HG02642 (cell line): Measurements from ENCODE around the gene IRGQ.
A peak's percentile ranks its signal among the peaks of the same experiment; 100 is the strongest.
"Not testable (repeated sequence)": the region's sequence is repeated elsewhere in the genome, so short reads cannot be mapped to it uniquely, and the experiment has no call there.

Experiments used
- ATAC-seq: cut with Tn5 transposase; IDR thresholded peaks from one replicate; pipeline ENCODE4 v1.9.1; 2021; ENCODE audit warnings: mild to moderate bottlenecking; ENCODE audit not compliant: unreplicated experiment, poor library complexity

Gene IRGQ

DNA sequence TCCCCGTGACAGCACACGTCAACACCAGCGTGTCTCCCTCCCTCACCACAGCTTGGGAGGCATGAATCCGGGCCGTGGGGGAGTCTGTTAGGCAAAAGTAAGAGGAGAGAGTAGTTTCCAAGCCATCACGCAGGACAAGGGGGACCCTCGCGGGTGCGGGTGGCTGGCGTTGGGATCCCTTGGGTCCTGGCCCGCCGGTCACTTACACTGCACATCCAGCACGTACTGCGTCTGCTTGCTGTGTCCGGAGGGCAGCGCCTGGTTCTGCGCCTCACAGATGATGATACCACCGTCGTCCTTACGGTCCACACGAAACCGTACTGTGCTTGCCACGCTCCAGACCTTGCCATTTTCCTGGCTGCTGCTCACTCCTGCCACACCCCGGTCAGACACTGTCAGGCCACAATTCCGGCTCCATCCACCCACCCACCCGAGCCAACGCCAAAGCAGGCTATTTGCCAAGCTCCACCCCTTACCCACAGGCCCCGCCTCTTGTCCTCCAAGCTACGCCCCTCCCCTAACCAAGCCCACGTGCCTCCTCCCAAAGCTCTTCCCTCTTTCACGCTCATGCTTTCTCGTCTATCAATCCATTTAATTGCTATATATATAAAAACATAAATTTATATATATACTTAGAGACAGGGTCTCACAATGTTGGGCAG is 30.1 kb upstream of the IRGQ start:
- no peak for ATAC-seq

DNA sequence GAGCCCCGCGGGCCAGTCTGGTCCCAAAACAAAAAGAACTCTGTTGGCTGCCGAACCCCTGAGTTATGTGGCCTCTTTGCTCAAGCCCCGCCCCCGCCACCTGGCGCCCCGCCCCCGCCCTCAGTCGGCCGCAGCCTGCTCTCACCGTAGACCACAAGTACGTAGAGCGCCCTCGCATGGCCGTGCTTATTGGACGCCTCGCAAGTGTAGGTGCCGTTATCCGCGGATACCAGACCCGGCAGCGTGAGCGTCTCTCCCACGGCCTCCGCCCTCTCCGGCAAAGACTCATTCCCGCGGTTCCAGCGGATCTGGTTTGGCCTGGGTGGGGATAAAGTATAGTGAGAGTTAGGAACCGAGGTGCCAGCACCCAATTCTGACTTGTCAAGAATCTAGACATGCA is 29.0 kb upstream of the IRGQ start:
- ATAC-seq: peak; percentile 51

DNA sequence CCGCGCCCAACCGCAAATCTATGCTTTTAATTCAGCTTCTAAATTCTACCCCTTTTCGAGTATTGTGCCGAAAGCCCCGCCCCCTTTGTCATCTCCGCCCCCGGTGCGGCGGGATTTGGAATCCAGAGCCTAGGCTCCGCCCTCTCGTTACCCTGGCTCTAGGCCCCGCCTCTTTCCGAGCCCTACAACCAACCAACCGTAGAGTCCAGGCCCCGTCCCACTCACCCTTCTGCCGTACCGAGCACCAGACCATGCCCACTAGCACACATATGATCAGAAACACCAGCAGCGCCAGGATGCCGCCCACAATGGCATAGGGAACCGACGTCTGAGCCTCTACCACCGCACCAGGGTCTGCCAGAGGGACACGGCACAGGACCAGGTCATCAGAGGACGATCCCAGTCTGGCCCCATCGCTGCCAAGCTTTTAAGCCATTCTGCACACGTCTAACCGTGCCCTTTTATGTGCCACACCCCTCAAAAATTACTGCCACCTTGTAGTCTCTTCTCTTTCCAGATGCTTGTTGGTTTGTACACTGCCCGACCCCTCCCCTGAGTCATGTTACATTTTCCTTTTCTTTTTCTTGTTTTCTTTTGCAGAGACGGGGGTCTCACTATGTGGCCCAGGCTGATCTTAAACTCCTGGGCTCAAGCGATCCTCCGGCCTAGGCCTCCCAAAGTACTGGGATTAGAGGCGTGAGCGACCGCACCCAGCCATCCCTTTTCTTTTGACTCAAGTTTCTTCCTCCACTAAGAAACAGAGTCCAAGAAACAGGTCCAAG is 28.1 kb upstream of the IRGQ start:
- no peak for ATAC-seq

DNA sequence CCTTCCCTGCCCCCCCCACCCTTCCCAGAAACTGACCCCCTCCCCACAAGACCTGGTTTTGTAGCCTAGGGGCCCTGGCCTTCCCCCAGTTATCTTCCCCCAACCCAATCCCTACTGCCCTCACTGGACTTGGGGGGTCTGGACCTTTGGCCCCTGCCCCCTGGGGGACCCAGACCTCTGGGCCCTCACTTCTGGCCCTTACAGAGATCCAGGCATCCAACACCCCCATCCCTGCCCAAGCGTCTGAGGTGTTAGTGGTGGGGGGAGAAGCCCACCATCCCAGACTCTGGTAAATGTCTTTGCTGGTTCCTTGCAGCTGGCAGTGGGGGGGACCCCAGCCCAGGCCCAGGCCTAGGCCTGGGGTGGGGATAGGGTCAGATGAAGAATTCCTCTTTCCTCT is 27.0 kb upstream of the IRGQ start:
- no peak for ATAC-seq

DNA sequence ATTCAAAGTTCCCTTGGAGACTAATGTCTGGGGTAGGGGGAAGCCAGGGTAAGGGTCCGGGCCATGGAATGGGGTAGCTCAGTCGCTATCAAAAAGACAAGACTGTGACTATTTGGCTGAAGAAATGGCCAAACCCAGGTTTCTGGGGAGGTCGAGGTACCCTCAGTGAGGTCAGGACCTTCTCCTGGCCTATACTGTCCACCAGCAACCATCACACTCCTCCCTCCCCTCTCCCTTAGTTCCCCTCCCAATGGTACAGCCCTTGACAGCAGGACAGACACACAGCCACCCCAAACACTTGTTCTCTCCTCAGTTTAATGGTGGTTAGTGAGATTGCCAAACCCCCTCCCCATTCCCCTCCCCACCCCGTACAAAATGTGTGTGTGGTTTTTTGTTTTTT is 26.1 kb upstream of the IRGQ start:
- ATAC-seq: no peak

DNA sequence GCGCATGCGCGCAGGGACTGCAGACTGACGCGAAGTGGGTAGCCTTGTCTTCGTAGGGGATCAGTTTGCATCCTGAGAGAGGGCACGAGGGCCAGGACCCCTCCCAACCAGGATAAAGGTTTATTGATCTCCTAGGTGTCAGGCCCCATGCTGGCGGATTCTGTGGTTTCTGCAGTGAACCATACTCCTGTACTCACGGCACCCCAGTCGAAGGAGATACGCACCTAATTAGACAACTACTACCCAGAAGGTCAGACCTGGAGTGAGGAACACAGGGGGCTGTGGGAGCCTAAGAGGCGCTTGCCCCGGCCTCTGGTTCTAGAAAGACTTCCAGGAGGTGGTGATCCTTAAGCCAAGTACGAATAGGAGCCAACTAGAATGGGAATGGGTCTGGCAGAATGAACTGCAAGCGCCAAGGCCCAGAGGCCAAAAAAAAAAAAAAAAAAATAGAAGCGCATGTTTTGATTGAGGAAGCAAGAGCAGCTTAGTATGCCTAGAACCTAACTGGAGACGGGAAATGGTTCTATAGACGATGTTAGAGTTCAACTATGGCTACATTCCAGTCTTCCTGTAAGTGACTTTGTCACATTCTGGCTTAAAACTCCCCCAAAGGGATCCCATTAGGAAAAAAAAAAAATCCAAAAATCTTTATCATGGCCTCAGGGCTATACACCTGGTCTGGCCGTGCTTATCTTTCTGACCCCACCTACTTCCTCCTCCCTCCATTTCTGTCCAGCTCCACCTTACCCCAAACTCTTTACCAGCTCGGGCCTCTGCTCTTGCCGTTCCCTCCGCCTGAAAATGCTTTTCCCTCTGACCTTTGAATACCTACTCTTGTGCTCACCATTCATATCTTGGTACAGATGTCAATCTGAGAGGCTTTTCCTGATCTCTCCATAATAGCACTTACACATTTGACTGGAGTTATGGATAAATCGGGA is 24.4 kb upstream of the IRGQ start:
- no peak for ATAC-seq

DNA sequence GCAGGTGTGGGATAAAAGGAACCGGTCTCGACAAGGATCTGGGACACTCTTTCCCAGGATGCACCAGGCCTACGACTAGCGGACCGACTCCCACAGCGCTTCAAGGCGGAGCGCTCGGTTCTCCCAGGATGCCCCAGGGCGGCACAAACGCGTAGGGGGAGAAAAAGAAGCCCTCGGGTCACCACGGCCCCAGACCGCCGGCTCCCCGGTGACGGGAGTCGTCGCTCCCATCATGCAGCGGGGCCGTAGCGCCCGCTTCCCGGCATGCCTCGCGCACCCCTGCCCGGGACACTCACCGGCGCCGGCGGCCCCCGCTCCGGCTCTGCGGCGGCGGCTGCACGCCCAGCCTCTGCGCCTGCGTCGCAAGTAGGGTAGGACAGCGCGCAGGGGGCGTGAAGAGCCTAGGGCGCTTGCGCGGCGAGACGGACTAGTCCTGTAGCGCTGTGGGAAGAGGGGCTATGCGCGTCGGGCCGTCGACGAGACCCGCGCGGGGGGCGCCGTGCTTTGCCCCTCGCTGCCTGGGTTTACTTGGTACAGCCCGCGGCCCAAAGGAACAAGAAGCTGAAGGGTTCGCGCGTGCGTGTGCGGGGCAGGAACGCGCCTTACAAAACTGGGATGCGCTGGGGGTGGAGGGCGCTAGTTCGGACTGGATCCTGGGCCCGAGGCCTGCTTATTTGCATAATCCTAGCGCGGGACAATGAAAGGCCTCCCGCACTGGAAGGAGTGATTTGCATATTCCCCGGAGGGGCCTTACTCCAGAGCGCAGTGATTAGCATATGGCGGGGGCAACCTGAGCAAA is 23.5 kb upstream of the IRGQ start, which contains the start of gene ZNF428:
TSS of gene ZNF428 (minus strand) at position 368 of the 799 bp plus-strand sequence. CDS start 5,325 bp downstream, outside the sequence.
- ATAC-seq: peak; percentile 87

DNA sequence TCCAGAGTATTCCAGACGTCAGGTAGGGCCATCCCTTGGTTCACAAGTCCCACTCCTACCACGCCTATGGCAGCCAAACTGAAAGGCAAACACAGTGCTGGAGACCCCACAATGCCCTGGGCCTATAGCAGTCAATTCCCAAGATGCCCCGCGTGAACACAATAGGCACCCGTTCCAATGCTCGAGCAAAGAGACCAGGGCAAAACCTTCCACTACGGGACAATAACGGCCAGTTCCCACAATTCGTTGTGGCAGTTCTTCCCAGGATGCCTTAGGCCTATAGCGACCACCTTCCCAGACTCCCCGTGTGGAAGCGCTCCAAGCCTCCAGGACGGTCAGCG is 23.0 kb upstream of the IRGQ start:
- ATAC-seq: peak; percentile 29

DNA sequence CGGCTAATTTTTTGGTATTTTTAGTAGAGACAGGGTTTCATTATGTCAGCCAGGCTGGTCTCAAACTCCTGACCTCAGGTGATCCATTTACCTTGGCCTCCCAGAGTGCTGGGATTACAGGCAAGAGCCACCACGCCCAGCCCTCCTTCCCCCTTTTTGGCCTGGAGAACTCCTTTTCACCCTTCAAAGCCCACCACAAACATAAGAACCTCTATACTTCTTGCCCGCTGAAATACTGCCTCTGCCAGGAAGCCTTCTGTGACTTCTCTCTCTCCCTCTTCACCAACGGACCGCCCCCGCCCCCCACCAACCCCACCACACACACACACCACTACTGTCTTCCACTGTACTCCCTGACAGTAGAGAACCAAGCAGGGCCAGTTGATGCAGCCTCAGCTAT is 21.0 kb upstream of the IRGQ start:
- ATAC-seq: no peak

DNA sequence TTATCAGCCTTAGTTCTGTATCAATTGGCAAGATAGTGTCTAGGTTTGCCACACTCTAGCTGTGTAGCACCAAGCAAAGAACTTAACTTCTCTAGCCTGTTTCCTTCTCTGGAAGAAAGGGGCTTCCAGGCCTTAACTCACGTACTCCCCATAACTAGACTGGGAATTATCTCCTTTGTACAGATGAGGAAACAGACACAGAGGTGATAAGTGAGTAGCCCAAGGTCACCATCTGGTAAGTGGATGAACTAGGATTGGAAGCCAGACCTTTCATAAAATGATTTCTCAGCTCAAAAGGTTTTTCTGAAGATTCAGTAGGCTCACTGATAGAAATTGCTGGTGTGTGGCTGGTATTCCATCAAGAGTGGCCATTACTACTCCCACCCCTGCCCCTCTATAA is 20.4 kb upstream of the IRGQ start:
- no peak for ATAC-seq

DNA sequence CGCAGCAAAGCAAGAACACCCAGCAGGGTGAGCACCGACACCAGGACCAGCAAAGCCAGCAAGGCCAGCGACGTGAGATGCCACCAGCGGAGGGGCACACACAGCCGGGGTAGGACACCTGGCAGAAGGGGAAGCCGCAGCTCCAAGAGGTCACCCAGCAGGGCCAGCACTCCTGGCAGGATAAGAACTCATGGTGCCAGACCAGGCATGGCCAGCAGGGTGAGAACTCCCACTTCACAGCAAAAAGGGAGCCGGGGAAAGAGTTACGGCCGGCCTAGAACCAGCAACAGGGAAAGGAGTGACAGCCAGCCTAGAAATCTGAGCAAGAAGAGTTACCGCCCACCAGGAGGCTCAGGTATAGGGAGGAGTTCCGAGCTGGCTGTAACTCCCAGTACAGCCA is 16.4 kb upstream of the IRGQ start:
- no peak for ATAC-seq

DNA sequence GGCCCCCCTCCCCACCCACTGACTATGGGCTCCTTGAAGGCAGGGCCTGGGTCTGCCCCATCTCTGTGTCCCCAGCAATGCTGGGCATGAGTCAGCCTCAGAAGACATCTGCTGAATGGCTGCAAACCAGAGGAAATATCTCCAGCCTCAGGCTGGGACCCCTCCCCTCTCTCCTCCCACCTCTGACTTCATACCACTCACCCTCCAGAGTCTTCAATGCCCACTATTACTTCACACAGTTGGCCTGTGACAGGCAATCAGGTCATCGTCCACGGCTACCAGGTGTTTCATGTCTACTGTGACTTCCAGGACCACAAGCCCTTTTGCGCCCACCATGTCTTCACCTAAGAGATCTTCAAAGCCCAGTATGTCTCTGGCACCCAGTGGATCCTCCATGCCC is 15.9 kb upstream of the IRGQ start, which contains the start of gene SRRM5:
TSS of gene SRRM5 (plus strand) at position 301 of the 400 bp plus-strand sequence. CDS start at position 335, 34 bp downstream.
- ATAC-seq: no peak

DNA sequence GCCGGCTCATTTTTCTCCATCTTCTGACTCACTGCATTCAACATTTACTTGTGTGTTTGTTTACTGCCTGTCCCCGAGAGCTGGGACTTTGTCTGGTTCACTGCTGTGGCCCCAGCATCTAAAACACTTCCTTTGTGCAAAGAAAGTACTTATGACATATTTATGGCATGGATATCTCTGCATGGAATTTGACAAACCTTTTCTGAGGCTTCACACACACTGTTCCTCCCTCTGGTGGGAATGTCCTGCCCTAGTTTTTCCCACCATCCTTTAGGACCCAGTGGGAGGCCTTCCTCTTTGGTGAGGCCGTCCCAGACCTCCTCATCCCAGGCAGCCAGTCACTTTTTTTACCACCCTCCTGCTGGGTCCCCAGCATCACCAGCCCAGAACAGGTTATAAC is 14.6 kb upstream of the IRGQ start:
- no peak for ATAC-seq

DNA sequence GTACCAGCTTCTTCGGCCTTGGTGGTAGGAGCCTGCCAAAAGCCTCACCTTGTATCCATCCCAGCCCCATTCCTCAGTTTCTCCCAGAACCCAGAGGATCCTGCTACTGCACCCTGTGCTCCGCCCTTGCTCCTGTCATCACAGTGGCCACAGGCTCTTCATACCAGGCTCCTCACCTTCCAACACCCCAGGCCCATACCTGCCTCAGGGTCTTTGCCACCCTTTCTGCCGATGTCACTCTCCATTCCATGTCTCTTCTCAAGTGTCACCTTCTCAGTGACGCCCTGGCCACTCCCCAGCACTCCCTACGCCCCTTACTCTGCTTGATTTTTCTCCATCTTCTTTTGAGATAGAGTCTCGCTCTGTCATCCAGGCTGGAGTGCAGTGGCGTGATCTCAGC is 13.9 kb upstream of the IRGQ start:
- ATAC-seq: no peak

DNA sequence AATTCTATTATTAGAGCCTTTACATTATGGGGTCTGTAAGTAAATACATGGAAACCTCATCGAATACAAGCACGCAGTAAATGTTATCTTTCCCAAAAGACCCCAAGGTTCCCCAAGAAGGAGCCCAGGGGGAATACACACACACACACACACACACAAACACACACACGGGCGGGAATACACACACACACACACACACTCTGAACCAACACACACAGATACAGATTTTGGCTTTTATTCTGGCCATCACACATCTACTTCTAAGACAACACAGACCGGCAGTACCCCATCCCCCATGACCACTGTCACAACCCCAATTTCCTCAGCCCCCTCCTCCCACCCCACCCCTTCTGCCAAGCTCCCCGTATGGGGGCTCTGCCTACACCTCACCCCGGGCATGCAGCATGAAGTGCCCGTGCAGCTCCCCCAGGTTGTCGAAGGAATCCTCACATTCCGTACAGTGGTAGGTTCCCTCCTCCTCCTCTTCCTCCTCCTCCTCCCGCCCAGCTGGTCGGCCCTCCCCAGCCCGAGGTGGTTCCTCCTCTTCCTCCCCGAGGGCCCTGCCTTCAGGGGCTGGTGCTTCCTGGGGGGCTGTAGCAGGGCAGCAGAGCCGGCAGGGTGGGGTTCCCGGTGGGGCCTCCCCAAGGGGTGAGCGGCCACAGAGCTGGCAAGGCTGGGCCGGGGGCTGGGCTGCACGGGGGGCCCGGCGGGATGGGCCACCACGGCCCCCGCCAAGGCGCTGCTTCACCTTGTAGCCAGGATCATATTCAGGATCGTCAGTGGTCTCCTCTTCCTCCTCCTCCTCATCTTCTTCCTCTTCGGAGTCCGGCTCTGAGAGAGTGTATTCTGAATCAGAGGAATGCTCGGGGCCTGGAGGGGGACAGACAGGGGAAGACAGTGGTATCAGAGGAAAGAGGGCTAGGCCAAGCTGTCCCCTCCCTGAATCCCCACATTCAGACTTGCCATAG is 11.6 kb upstream of the IRGQ start:
- ATAC-seq: no peak

DNA sequence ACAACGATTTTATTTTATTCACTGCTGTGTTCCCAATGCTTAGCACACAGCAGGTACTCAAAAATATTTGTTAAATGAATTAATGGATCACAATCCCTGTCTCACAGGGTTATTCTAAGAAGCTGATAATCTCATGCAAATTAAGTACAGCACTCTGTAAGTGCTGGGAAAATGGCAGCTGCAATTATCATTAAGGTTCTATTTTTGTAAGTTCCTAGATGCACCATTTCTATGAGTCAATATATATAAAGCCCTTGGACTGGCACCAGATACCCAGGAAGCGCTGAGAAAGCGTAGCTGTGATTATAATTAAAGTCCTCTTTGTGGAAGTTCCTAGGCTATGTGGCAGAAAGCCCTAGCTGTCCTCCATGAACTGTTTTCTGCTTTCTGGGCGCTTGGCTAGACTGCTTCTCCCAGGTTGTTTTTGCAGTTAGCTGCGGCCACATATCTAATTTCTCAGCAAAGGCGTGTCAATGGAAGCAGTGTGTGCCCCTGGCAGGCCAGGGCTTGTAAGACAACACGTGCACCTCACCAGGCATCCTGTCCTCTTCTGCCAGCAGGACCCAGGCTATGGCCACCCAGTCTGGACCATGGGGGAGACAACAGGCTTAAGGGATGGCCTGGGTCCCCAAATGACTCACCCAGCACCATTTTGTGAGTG is 10.8 kb upstream of the IRGQ start:
- ATAC-seq: no peak

DNA sequence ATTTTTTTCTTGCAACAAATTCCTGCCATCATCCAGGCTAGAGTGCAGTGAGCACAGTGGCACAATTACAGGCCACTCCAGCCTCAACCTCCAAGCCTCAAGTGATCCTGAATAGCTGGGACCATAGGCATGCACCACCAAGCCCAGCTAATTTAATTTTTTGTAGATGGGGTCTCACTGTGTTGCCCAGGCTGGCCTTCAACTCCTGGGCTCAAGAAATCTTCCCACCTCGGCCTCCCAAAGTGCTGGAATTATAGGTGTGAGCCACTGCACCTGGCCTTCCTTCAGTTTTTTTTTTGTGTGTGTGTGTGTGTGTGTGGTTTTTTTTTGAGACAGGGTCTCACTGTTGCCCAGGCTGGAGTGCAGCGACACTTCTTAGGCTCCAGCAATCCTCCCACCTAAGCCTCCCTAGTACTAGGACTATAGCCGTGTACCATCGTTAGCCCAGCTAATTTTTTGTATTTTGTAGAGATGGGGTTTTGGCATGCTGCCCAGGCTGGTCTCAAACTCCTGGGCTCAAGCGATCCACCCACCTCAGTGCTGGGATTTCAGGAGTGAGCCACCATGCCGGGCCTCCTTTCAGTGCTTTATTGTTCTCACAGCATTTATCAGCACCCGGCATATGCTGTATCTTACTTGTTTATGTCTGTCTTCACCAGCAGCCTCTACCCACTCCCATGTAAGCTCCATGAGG is 10.1 kb upstream of the IRGQ start:
- ATAC-seq: no peak

DNA sequence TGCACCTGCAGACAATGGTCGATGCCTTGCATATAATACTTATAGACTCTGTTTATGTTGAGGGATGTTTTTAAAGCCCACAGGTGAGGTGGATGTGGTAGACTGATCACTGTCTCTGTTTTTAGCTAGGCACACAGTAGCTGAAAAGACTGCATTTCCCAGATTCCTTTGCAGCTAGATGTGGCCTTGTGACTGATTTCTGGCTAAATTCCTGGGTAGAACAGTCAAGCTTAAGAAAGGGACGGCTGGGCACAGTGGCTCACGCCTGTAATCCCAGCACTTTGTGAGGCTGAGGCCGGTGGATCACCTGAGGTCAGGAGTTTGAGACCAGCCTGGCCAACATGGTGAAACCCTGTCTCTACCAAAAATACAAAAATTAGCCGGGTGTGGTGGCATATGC is 4.4 kb upstream of the IRGQ start:
- not testable (repeated sequence) for ATAC-seq
